ENCODE data around the gene PPP1R27.

PPP1R27 gene

GRCh38 chr17:81831957-81832607, 2.8 kb downstream of the PPP1R27 start:
- Histone ChIP-seq H3K27ac (ENCODE audit: low read depth, low read length) (peak overlapping the region; percentile 60), H3K36me3 (ENCODE audit: control insufficient read depth, insufficient read depth, low read length) (no peaks in the 10 kb centered on the region), H3K4me3 (ENCODE audit: low read length) (peak overlapping the region; percentile 72), H3K4me1 (ENCODE audit: control insufficient read depth, insufficient read depth, low read length) (peaks cover 7% of the 10 kb centered on the region), H3K27me3 (ENCODE audit: control insufficient read depth, insufficient read depth, low read length) (no peaks in the 10 kb centered on the region), H3K9ac (ENCODE audit: low read length) (peak overlapping the region; percentile 88)

DNA sequence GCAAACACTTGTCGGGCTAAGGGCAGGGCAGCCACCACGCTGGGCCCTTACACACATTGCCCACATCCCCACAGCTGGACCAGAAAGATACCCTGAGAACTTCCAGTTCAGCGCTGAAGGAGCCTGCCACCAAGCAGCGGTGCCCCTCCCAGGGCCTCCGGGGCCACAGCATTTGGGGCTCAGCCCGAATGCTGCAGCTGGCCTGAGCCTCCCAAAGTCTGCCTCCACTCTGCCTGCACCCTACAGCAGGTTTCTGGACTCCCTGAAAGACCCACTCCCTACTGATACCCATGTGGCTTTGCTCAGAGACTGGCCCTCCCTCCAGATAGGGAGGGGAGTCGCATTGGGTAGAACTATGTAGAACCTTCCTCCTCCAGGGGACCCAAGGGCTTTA, 3.3 kb downstream of the PPP1R27 start:
- no peak overlapping the region for H3K27ac ChIP-seq (ENCODE audit: low read depth, low read length)
- H3K27me3 ChIP-seq (ENCODE audit: control insufficient read depth, insufficient read depth, low read length) = no peaks in the 10 kb centered on the region
- peaks cover 7% of the 10 kb centered on the region for H3K4me1 ChIP-seq (ENCODE audit: control insufficient read depth, insufficient read depth, low read length)
- peak overlapping the region; percentile 72 for H3K4me3 ChIP-seq (ENCODE audit: low read length)
- no peak overlapping the region for H3K9ac ChIP-seq (ENCODE audit: low read length)
- H3K36me3 ChIP-seq (ENCODE audit: control insufficient read depth, insufficient read depth, low read length) = no peaks in the 10 kb centered on the region

GRCh38 chr17:81829858-81830257, 5.0 kb downstream of the PPP1R27 start:
- H3K27ac ChIP-seq (ENCODE audit: low read depth, low read length) = no peak overlapping the region
- no peaks in the 10 kb centered on the region for H3K36me3 ChIP-seq (ENCODE audit: control insufficient read depth, insufficient read depth, low read length)
- no peak overlapping the region for H3K4me3 ChIP-seq (ENCODE audit: low read length)
- H3K27me3 ChIP-seq (ENCODE audit: control insufficient read depth, insufficient read depth, low read length) = no peaks in the 10 kb centered on the region
- H3K4me1 ChIP-seq (ENCODE audit: control insufficient read depth, insufficient read depth, low read length) = peaks cover 7% of the 10 kb centered on the region
- H3K9ac ChIP-seq (ENCODE audit: low read length) = no peak overlapping the region

DNA sequence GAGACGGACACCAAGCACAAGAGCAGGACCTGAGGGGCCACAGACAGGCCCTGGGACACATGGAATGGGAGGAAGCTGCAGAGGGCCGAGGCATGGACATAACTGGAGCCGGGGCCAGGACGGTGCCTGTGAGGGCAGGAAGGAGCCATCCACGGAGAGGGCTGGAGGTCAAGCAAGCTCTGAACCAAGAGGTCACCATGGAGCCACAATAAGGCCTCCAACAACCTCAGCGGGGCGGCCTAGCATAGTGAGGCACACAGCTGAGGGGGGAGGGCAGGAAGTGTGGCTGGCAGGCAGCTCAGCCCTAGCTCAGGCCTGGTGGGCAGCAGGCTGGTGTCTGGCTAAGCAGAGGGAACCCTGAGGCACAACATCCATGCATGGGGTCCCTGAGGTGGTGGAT, 6.2 kb downstream of the PPP1R27 start:
- no peak overlapping the region for H3K9ac ChIP-seq (ENCODE audit: low read length)
- H3K36me3 ChIP-seq (ENCODE audit: control insufficient read depth, insufficient read depth, low read length) = no peaks in the 10 kb centered on the region
- H3K27ac ChIP-seq (ENCODE audit: low read depth, low read length) = no peak overlapping the region
- no peaks in the 10 kb centered on the region for H3K27me3 ChIP-seq (ENCODE audit: control insufficient read depth, insufficient read depth, low read length)
- H3K4me1 ChIP-seq (ENCODE audit: control insufficient read depth, insufficient read depth, low read length) = peaks cover 7% of the 10 kb centered on the region
- no peak overlapping the region for H3K4me3 ChIP-seq (ENCODE audit: low read length)

DNA sequence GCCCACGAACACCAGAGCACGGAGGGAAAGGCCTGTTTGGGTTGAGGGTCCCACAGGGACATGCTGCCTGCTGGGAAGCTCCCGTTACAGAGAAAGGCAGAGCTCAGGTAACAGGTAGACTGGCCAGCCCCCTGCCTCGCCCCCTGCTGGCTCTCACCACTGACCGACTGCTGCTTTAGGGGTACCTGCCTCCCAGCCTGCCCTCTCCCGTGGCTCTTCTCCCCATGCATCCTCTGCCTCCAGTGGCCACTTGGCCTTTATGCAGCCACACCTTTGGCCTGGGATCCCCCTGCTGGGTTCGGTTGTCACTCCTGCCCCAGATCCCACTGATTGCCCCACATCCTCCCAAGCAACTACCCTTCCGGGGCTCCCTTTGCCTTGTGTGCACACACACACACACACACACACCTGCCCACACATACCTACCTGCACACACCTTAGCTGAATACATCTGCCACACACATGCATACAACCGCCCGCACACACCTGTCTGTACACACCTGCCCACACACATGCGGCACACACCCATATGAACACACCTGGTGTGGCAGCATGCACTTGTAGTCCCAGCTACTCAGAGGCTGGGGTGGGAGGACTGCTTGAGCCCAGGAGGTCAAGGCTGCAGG, 8.9 kb downstream of the PPP1R27 start:
- no peak overlapping the region for H3K4me3 ChIP-seq (ENCODE audit: low read length)
- H3K9ac ChIP-seq (ENCODE audit: low read length) = no peak overlapping the region
- H3K27ac ChIP-seq (ENCODE audit: low read depth, low read length) = no peak overlapping the region
- no peaks in the 10 kb centered on the region for H3K36me3 ChIP-seq (ENCODE audit: control insufficient read depth, insufficient read depth, low read length)
- H3K27me3 ChIP-seq (ENCODE audit: control insufficient read depth, insufficient read depth, low read length) = no peaks in the 10 kb centered on the region
- peaks cover 8% of the 10 kb centered on the region for H3K4me1 ChIP-seq (ENCODE audit: control insufficient read depth, insufficient read depth, low read length)

DNA sequence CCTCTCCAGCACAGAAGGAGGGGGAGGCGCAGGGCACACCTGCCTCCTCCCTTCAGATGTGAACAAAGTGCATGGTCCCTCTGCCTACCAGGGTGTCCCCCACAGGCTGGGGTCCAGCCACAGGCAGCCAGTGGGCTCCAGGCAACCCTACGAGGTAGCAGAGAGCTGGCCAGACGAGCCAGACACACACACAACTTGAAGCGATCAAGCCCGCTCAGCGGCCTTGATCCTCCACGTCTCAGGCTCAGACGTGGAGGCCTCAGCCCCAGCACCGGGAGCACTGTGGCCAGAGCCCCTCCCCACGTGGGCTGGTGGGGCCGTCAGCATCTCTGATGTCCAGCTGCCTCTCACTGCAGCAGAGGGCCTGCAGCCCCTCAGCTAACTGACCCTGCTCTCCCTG, 10.3 kb downstream of the PPP1R27 start:
- Histone ChIP-seq H3K36me3 (ENCODE audit: control insufficient read depth, insufficient read depth, low read length) (no peaks in the 10 kb centered on the region), H3K9ac (ENCODE audit: low read length) (no peak overlapping the region), H3K4me3 (ENCODE audit: low read length) (no peak overlapping the region), H3K4me1 (ENCODE audit: control insufficient read depth, insufficient read depth, low read length) (peaks cover 8% of the 10 kb centered on the region), H3K27ac (ENCODE audit: low read depth, low read length) (no peak overlapping the region), H3K27me3 (ENCODE audit: control insufficient read depth, insufficient read depth, low read length) (no peaks in the 10 kb centered on the region)

DNA sequence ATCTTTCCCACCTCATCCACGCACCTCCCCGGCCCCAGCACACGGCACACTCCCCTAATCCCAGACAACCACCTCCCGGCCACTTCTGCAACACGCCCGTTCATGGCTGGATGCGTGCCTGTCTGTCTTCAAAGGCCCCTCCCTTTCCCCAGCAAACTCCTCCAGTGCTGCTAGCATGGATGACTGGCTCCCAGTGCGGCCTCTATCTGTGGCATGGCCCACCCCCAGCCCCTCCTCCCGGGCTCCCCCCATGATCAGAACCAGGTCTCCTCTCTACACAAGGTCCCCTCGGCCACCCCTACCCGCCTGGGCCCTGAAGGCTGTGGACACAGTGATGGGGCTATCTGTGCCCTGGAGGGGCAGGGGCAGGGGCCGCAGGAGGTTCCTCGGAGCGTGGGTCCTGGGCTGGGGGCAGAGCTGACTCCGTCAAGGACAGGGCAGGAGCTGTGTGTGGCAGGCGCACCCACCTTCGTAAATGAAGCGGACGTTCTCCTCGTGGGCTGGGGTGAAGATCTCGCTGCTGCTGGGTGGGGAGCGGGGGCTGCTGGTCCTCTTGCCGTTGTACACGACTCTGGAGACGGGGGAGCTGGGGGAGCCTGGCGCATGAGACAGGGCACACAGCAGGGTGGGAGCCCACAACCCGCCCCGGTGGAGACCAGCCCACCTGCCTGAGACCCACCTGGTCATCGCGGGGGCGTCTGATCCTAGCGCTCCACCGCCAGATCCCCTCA, 10.9 kb downstream of the PPP1R27 start:
- Histone ChIP-seq H3K9ac (ENCODE audit: low read length) (no peak overlapping the region), H3K36me3 (ENCODE audit: control insufficient read depth, insufficient read depth, low read length) (no peaks in the 10 kb centered on the region), H3K27me3 (ENCODE audit: control insufficient read depth, insufficient read depth, low read length) (no peaks in the 10 kb centered on the region)

DNA sequence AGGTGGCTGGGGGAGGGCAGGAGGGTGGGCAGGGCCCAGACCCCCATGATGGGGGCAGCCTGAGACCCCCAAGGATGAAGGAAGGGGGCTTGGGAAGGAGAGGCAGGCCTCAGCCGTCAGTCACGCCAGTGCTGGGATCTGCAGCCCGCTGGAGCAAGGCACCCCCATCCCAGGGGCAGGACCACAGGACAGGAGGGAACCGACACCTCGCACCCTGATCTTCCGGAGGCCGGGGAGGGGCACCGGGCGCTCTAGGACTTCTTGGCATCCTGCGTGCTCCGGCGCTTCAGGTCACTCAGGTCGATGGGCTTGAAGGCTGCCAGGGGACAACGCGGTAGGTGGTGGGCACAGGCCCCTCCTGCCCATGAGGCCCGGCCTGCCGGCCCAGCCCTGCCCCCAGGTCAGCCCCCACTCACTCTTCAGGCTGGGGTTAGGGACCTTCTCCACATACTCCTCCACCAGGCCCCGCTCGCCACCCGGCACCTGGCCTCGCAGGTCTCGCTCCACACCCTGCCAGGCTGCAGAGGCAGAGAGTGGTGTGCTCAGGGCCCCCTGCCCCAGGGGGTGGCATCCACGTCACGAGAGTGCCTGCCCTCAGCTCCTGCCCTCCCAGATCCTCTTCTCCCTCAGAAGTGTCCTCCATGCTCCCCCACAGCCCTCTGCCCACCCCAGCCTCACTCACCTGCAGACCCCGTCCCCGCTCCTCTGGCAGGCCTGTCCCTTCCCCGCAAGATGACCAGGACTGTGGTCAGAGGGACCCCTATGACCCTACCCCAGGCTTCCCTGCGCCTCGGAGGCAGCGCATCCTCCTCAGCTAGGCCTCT, 11.6 kb downstream of the PPP1R27 start:
- H3K27ac ChIP-seq (ENCODE audit: low read depth, low read length) = no peak overlapping the region
- no peak overlapping the region for H3K9ac ChIP-seq (ENCODE audit: low read length)
- H3K27me3 ChIP-seq (ENCODE audit: control insufficient read depth, insufficient read depth, low read length) = no peaks in the 10 kb centered on the region
- H3K36me3 ChIP-seq (ENCODE audit: control insufficient read depth, insufficient read depth, low read length) = no peaks in the 10 kb centered on the region
- no peak overlapping the region for H3K4me3 ChIP-seq (ENCODE audit: low read length)
- peaks cover 8% of the 10 kb centered on the region for H3K4me1 ChIP-seq (ENCODE audit: control insufficient read depth, insufficient read depth, low read length)

More for the DNA sequence above, 10.9 kb downstream of the PPP1R27 start:
- Histone ChIP-seq H3K4me3 (ENCODE audit: low read length) (no peak overlapping the region), H3K27ac (ENCODE audit: low read depth, low read length) (no peak overlapping the region), H3K4me1 (ENCODE audit: control insufficient read depth, insufficient read depth, low read length) (peaks cover 8% of the 10 kb centered on the region)

DNA sequence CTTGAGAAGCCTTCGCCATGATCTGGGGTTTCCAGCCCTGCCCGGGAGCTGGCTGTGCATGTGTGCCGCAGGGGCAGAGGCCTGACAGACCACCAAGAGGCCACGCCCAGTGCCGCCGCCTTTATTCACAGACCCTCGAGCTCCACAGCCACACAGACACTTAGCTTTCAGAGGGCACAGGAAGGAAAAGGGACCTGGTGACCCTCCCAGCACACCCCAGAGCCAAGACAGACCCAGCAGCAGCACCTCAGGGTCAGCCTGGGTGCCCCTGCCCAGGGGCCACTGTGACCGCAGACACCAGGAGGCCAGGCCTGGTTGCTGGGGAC, 12.6 kb downstream of the PPP1R27 start:
- H3K27ac ChIP-seq (ENCODE audit: low read depth, low read length) = peak overlapping the region; percentile 86
- H3K36me3 ChIP-seq (ENCODE audit: control insufficient read depth, insufficient read depth, low read length) = no peaks in the 10 kb centered on the region
- peak overlapping the region; percentile 27 for H3K4me3 ChIP-seq (ENCODE audit: low read length)
- no peaks in the 10 kb centered on the region for H3K27me3 ChIP-seq (ENCODE audit: control insufficient read depth, insufficient read depth, low read length)
- peak overlapping the region; percentile 56 for H3K9ac ChIP-seq (ENCODE audit: low read length)
- H3K4me1 ChIP-seq (ENCODE audit: control insufficient read depth, insufficient read depth, low read length) = peaks cover 8% of the 10 kb centered on the region

GRCh38 chr17:81821603-81822311, 13.1 kb downstream of the PPP1R27 start:
- Histone ChIP-seq H3K9ac (ENCODE audit: low read length) (peak overlapping the region; percentile 56), H3K4me3 (ENCODE audit: low read length) (peak overlapping the region; percentile 27), H3K36me3 (ENCODE audit: control insufficient read depth, insufficient read depth, low read length) (no peaks in the 10 kb centered on the region), H3K27me3 (ENCODE audit: control insufficient read depth, insufficient read depth, low read length) (no peaks in the 10 kb centered on the region), H3K4me1 (ENCODE audit: control insufficient read depth, insufficient read depth, low read length) (peaks cover 8% of the 10 kb centered on the region), H3K27ac (ENCODE audit: low read depth, low read length) (peak overlapping the region; percentile 86)

DNA sequence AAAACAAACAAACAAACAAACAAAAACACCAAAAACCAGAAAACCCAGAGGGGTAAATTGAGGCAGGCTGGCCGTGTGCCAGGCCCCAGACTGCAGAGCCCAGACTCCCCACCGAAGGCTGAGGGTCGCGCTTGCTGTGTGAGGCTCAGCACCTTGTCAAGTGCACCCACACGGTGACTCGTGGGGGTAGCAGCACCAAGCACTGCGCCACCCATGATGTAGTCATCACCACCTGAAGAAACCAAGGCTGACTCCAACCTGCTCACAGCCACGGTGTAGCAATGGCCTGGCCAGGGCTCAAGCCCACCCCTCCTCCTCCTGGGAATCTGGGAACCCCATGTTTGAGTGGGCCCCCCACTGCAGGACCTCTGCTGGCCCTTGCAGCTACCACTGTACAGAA, 13.7 kb downstream of the PPP1R27 start:
- no peak overlapping the region for H3K9ac ChIP-seq (ENCODE audit: low read length)
- H3K27ac ChIP-seq (ENCODE audit: low read depth, low read length) = peak overlapping the region; percentile 52
- peaks cover 8% of the 10 kb centered on the region for H3K4me1 ChIP-seq (ENCODE audit: control insufficient read depth, insufficient read depth, low read length)
- H3K4me3 ChIP-seq (ENCODE audit: low read length) = no peak overlapping the region
- no peaks in the 10 kb centered on the region for H3K36me3 ChIP-seq (ENCODE audit: control insufficient read depth, insufficient read depth, low read length)
- H3K27me3 ChIP-seq (ENCODE audit: control insufficient read depth, insufficient read depth, low read length) = no peaks in the 10 kb centered on the region

GRCh38 chr17:81819708-81820107, 15.1 kb downstream of the PPP1R27 start:
- Histone ChIP-seq H3K4me1 (ENCODE audit: control insufficient read depth, insufficient read depth, low read length) (peaks cover 8% of the 10 kb centered on the region), H3K27ac (ENCODE audit: low read depth, low read length) (no peak overlapping the region), H3K4me3 (ENCODE audit: low read length) (no peak overlapping the region), H3K36me3 (ENCODE audit: control insufficient read depth, insufficient read depth, low read length) (no peaks in the 10 kb centered on the region), H3K9ac (ENCODE audit: low read length) (no peak overlapping the region), H3K27me3 (ENCODE audit: control insufficient read depth, insufficient read depth, low read length) (no peaks in the 10 kb centered on the region)

All from rectal smooth muscle tissue (tissue), 1 donor.